ENCODE measurements around the gene PROCR. TPM values are rescaled to one million over a fixed set of nuclear protein-coding genes. Genes with fewer than 3 reads are reported as not detected.

Gene PROCR
- total and polyA plus RNA-seq, 9 of the 15 experiments (the other 6 are each of a cell fraction or from before 2014, with no cell fraction given): 1.6 to 7.1 (median 4.0) TPM

- no peaks in the 10 kb centered on the region; the same call in 2 of the 3 replicates for H3K36me3 ChIP-seq (ENCODE audit: control insufficient read depth, insufficient read depth, low read length)
- in situ Hi-C loops (cut with MboI) (no loop called here), intact Hi-C loops (cut with micrococcal nuclease) (no loop called here)
- no peaks in the 10 kb centered on the region for H3K79me2 ChIP-seq (ENCODE audit: control insufficient read depth, insufficient read depth, low read length)
- ATAC-seq: peak; percentile 93
- H3K4me2 ChIP-seq (ENCODE audit: insufficient read depth, low read length): peak overlapping the region; percentile 77
- no peaks in the 10 kb centered on the region for H3K9me3 ChIP-seq (replicated peaks; ENCODE audit: control insufficient read depth, insufficient read depth, low read depth, low read length)
- peak overlapping the region; percentile 67 for H3K27ac ChIP-seq (ENCODE audit: extremely low read depth, low read depth, low read length)
- ChIA-PET CTCF (ENCODE audit: low intra/inter-chr PET ratio) (no interaction called here), POLR2A (interaction anchor here (0.5 to 1.1 kb wide), 4 partner anchors 8 to 95 kb away, joined by 3 to 4 read pairs (median 4); no protein-coding TSS in a partner anchor)
- peak; percentile 79 to 98 (median 96) for DNase-seq (ENCODE audit: extremely low read depth in 1 of 4, low spot score in 3 of 4)
- no peaks in the 10 kb centered on the region for H3K9me1 ChIP-seq (ENCODE audit: control insufficient read depth, insufficient read depth, low read length)
- no peaks in the 10 kb centered on the region for H4K20me1 ChIP-seq (replicated peaks; ENCODE audit: control insufficient read depth, insufficient read depth, low read length)
- peaks cover 20 to 31% of the 10 kb centered on the region in 2 experiments; a peak in 4 of 5 replicates for H3K4me1 ChIP-seq (replicated peaks in 1 of 2; ENCODE audit: control insufficient read depth in 2 of 2, insufficient read depth in 2 of 2, low read length in 2 of 2)
- FAIRE-seq: no peak
- WGBS (ENCODE audit: insufficient coverage, low coverage, missing lambda C conversion rate): 28% methylated on average over 33 of the region's 49 CpGs
- TSS peak; percentile 85 for BruUV-seq (replicated peaks)
- peak overlapping the region; percentile 97 for H2AFZ ChIP-seq (ENCODE audit: low read depth, low read length)
- H3K4me3 ChIP-seq: peak overlapping the region; percentile 14; the same call in 1 of the 2 replicates
- H3K27me3 ChIP-seq (ENCODE audit: control insufficient read depth in 2 of 2, insufficient read depth in 2 of 2, low read length in 2 of 2): no peaks in the 10 kb centered on the region
- H3K9ac ChIP-seq (ENCODE audit: insufficient read depth in 1 of 2, low read depth in 2 of 2, low read length in 2 of 2): peak overlapping the region; percentile 57 to 89
- TF ChIP-seq ZNF12 (CRISPR knock-in tag; IDR thresholded peaks at IDR 0.05) (no peak), PATZ1 (CRISPR knock-in tag; IDR thresholded peaks at IDR 0.05; ENCODE audit: borderline replicate concordance) (no peak), MCM5 (IDR thresholded peaks at IDR 0.05; ENCODE audit: low read depth) (no peak), FOXA3 (CRISPR knock-in tag; conservative IDR thresholded peaks at IDR 0.05 in 1 of 2, IDR thresholded peaks at IDR 0.05 in 1 of 2) (no peak), KLF10 (CRISPR knock-in tag; IDR thresholded peaks at IDR 0.05) (no peak), HNRNPH1 (optimal IDR thresholded peaks at IDR 0.05; ENCODE audit: low read depth, low read length) (no peak), ZFX (CRISPR knock-in tag; IDR thresholded peaks at IDR 0.05) (peak; percentile 79), MYC (IDR thresholded peaks at IDR 0.05; ENCODE audit: low read depth, low read length) (peak; percentile 75; the same call in 1 of the 2 replicates), MYC (CRISPR knock-in tag; IDR thresholded peaks at IDR 0.05; ENCODE audit: borderline replicate concordance, low read depth) (no peak), ZNF583 (CRISPR knock-in tag; IDR thresholded peaks at IDR 0.05) (no peak), STAG1 (CRISPR knock-in tag; IDR thresholded peaks at IDR 0.05; ENCODE audit: borderline replicate concordance) (no peak), MLLT1 (IDR thresholded peaks at IDR 0.05) (no peak), SRF (CRISPR knock-in tag; IDR thresholded peaks at IDR 0.05) (no peak), BRD9 (IDR thresholded peaks at IDR 0.05; ENCODE audit: low read depth, partially characterized antibody) (no peak), ZNF134 (CRISPR knock-in tag; conservative IDR thresholded peaks at IDR 0.05) (no peak), KAT7 (CRISPR knock-in tag; IDR thresholded peaks at IDR 0.05; ENCODE audit: borderline replicate concordance) (no peak), PCBP2 (IDR thresholded peaks at IDR 0.05; ENCODE audit: low read depth, low read length, poor library complexity, severe bottlenecking) (no peak), FOXA1 (IDR thresholded peaks at IDR 0.05; ENCODE audit: borderline replicate concordance) (no peak), ZEB2 (IDR thresholded peaks at IDR 0.05) (no peak), ZFP36 (IDR thresholded peaks at IDR 0.05; ENCODE audit: low read depth, low read length, partially characterized antibody) (no peak)
These were observed 2.8 kb downstream of the PROCR start for GRCh38 chr20:35174458-35175216.
